Measurements from ENCODE around the gene RASA2.

RASA2 gene, protein sequence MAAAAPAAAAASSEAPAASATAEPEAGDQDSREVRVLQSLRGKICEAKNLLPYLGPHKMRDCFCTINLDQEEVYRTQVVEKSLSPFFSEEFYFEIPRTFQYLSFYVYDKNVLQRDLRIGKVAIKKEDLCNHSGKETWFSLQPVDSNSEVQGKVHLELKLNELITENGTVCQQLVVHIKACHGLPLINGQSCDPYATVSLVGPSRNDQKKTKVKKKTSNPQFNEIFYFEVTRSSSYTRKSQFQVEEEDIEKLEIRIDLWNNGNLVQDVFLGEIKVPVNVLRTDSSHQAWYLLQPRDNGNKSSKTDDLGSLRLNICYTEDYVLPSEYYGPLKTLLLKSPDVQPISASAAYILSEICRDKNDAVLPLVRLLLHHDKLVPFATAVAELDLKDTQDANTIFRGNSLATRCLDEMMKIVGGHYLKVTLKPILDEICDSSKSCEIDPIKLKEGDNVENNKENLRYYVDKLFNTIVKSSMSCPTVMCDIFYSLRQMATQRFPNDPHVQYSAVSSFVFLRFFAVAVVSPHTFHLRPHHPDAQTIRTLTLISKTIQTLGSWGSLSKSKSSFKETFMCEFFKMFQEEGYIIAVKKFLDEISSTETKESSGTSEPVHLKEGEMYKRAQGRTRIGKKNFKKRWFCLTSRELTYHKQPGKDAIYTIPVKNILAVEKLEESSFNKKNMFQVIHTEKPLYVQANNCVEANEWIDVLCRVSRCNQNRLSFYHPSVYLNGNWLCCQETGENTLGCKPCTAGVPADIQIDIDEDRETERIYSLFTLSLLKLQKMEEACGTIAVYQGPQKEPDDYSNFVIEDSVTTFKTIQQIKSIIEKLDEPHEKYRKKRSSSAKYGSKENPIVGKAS

DNA sequence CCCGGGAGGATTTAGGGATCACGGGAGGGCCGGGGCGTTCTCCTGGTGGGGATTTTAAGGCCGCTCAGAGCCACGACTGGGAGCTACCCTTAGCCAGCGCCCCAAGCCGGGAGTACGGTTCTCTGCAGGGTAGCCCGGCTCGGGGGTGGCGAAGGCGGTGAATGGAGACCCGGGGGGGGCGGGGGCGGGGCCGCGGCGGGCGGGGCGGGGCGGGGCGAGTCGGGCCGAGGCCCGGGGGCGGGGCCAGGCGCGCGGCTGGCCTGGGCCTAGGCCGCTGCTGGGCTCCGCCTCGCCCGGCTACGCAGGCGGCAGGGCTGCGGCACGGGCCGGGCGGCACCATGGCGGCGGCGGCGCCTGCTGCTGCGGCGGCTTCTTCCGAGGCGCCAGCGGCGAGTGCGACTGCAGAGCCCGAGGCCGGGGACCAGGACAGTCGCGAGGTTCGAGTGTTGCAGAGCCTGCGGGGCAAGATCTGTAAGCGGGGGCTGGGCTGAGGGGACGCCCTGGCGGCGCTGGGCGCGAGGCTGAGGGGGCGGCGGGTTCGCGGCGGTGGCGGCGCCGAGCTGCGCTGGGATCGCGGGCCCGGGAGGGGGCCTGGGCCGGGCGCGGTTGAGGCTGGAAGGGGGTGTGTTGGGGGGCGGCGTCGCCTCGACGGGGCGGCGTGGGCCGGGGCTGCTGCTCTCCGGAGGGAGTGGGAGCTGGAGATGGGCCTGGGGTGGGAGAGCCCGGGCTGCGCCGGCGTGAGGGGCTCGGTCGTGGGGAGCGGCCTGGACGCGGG, at the start of gene RASA2:
Gene RASA2 (plus strand): TSS at position 282 of the 775 bp plus-strand sequence. CDS start 57 bp downstream, at position 339.
- DNase-seq: peak; percentile 87

DNA sequence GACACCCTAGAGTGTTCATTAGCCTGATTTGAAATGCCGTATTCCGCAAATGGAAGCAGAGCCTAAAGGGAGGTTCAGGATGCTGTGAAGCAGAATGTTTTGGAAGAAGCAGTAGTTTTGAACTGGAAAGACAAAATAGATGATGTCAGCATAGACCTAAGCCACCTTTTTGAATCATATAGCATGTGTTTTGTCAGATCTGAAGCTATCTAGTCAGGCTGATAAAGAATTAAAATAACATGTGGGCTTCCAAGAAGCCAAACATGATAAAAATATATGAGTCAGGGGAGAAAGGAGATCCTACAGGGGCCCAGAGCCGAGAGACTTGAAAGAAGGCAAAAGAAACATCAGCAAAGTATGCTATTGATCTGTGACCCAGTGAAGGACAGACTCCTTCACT, 47.2 kb upstream of the RASA2 start:
- DNase-seq: no peak

DNA sequence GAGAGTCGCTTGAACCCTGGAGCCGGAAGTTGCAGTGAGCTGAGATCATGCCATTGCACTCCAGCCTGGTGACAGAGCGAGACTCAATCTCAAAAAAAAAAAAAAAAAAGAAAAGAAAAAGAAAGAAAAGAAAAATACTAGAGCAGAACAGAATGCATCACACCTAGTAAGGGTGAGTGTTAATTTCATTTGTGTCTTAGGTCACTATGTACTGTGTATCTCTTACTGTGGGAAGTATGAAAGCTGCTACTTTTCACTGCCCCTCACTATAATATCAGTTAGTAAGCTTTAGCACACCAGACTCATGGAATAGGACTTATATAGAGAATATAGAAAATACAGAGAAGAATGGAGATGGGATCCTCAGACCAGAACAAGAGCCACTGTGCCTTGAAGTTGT, 45.9 kb upstream of the RASA2 start:
- no peak for DNase-seq

DNA sequence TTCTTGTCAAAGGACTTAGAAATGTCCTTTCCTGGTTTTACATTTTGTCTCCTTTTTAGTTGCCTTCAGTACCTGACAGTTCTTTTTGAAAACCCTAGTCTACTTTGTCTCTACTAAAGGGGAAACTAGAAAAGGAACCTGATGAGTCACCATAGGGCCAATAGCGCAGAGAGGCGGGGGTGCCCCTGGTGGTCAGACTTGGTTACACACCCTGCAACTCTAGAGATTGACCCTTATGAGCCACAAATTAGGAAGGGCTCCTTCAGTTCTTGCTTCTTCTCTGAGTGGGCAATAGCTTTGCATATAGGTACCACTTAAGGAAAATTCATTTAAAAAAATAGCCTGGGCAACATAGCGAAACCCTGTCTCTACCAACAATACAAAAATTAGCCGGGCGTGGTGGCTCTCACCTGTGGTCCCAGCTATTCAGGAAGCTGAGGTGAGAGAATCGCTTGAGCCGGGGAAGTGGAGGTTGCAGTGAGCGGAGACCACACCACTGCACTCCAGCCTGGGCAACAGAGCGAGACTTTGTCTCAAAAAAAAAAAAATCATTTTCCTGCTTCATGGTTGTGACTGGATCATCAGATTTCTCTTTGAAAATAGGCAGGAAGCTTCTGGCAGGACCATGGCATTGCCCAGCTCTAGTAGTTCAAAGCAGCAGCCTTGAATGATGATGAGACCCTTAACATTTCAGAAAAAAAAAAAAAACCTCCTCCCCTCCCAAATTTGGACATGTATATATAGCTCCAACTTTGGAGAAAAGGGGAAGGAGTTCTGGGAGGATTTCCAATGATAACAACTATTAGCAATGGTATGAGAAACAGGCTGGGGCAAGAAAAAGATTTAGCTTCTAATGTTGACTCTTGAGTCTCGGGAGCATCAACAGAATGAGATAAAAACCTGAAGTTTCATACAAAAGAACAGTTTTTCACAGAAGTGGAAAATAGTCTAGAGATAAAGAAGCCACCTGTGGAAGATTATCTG, 45.2 kb upstream of the RASA2 start:
- peak; percentile 66 for DNase-seq

DNA sequence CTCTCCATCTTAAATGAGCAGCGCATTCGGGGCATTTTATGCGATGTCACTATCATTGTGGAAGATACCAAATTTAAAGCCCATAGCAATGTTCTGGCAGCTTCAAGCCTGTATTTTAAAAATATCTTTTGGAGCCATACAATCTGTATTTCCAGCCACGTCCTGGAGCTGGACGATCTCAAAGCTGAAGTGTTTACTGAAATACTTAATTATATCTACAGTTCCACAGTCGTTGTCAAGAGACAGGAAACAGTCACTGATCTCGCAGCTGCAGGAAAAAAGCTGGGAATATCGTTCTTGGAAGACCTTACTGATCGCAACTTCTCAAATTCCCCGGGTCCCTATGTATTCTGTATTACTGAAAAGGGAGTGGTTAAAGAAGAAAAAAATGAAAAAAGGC, 44.4 kb upstream of the RASA2 start:
- no peak for DNase-seq

DNA sequence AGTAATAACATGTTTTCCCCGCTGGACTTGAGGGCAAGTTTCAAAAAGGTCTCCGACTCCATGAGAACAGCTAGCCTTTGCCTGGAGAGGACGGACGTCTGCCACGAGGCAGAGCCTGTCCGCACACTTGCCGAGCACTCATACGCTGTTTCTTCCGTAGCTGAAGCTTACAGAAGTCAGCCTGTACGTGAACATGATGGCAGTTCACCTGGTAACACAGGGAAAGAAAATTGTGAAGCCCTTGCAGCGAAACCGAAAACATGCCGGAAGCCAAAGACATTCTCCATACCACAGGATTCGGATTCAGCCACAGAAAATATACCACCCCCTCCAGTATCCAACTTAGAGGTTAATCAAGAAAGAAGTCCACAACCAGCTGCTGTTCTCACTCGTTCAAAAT, 43.9 kb upstream of the RASA2 start:
- DNase-seq: no peak

DNA sequence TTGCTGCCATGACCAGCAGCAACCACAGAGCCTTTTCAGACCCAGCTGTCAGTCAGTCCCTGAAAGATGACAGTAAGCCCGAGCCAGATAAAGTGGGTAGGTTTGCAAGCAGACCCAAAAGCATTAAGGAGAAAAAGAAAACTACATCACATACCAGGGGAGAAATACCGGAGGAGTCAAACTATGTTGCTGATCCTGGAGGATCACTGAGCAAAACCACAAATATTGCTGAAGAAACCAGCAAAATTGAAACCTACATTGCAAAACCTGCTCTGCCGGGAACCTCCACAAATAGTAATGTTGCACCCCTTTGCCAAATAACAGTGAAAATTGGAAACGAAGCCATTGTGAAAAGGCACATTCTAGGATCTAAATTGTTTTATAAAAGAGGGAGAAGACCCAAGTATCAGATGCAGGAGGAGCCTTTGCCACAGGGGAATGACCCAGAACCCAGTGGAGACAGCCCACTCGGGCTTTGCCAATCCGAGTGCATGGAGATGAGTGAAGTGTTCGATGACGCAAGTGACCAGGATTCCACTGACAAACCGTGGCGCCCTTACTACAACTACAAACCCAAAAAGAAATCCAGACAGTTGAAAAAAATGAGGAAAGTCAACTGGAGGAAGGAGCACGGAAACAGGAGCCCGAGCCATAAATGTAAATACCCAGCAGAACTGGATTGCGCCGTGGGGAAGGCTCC, 42.1 kb upstream of the RASA2 start:
- DNase-seq: no peak

DNA sequence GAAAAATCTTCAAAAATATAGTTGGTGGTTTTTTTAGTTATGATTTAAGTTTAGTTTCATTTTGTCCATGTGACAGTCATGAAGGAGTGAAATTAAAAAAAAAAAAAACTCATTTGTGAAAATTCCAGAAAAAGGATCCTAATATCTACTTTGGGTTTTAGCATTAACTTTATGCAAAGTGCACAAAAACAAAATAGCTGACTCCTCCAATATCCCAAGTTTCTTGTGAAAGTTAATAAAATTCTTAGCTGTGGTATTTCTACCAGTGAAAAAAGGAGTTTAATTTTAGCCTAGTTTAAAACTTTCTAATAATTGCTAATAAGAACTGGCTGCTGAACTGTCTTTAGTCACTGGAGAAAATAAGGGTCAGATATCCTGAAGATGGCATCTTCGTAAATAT, 40.8 kb upstream of the RASA2 start:
- no peak for DNase-seq

DNA sequence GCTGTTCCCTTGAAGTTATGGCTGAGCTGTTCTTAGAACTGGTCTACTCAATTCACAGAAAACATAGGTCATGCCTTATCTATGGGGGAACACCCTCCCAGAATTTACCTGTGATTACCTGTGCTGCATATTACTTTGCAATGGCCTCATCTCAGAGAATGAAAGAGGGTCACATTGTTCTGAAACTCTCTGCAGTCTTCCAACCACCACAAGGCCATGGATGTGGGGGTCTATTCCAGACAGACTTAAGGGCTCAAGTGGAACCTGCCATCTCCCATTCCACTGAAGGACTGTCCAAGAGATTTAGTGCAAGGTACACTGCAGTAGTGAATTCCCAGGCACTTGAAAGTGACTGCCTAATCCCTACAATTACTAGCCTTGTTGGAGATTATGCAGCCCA, 40.1 kb upstream of the RASA2 start:
- DNase-seq: no peak

DNA sequence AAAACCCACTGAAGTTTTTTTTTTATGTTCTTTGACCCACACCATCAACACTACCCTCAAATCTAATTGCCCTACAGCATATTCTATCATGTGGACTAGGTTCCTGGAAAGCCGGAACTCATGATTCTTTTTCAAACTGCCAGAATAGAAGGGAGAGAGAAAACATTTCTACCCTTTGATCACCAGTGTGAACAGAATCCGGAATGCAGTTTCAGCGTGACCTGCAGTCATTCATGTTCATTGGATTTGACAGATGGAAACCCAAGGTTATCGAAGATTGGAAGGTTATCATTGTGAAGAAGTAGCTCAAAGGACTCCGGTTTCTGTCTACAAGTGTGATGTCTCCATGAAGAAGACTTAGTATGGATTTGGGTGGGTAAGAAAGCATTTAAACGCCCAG, 39.4 kb upstream of the RASA2 start:
- no peak for DNase-seq

DNA sequence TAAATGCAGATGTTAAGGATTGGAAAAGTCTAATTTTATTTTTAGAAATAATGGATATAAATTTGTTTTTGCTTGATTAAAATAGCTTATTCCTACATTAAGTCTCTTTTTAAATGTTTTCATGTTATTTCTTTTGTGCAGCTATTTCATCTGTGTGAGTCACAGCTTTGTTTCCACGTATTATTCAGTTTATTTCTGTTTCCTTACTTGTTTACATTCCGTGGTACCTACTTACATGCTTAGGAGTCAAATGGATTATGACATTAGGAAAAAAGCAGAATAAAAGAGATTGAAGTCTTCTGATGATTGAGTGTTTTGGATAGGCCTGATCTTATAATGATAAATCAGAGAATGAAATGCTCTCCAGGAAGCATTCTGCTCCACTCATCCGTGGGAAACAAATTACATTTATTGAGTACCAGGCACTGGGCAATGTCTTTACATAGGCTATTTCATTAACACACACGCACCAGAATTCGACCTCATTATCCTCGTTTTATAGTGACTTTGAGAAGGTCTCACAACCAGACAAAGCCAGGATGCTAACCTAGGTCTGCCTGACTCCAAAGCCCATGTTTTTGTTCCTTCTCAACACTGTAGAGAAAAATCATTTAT, 38.1 kb upstream of the RASA2 start:
- DNase-seq: peak; percentile 34

DNA sequence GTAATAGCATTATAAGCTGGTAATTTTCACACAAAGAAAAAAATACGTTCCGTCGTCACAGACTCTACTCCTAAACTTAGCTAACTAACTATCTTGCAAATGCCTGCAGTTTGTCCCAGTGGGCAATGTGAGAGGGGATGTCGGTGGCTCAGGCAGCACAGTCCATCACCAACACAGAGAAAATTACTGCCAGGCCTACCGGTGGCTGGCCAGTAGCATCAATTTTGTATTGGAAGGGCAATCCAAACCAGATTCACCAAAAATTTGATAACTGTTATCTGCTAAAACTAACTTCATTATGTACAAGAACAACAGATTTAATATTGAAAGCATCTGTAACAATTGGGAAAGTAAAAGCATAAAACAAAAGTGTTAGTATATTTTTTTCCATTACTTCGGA, 37.4 kb upstream of the RASA2 start:
- no peak for DNase-seq

DNA sequence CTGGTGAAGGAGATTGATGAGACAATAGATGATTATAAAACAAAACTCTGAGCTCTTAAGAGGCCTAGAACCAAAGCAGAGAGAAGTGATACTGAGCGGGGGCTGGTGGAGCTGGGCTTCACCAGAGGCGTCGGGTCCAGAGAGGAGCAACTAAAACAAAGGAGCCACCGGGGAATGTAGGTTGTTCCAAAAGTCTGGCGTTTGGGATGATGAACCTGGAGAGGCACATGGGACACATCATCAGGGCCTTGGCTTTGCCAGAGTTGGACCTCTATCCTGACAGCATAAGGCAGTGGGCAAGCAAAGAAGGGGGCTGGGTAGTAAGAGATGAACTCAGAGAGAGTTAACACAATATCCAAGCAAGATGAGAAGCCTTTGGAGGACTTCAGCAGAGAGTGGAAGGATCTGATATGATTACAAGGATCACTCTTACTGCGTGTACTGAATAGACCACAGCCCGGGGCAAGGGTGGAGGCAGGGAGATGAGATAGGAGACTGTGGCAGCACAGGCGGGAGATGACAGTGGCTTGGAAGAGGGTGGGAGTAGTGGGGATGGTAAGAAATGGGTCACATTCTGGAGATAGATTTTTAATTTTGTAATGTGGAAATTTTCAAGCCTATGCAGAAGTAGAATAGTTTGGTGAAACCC, 36.0 kb upstream of the RASA2 start:
- DNase-seq: no peak

DNA sequence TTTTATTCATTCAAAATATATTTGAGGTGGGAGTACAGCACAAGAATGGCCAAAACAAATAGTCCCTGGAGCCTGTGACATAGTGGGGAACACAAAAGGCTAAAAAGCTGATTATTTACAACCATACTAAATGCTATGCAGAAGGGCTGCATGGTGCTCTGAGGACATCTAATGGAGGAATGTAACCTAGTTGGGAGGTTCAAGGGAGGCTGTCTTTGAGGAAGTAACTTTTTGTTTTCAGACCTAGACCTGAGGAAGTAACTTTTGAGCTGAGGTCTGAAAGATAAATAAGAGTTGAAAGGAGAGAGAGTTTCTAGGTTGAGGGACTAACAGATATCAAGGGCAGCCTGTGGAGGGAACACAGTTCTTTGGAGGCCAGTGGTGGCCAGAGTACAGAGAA, 34.8 kb upstream of the RASA2 start:
- peak; percentile 51 for DNase-seq

DNA sequence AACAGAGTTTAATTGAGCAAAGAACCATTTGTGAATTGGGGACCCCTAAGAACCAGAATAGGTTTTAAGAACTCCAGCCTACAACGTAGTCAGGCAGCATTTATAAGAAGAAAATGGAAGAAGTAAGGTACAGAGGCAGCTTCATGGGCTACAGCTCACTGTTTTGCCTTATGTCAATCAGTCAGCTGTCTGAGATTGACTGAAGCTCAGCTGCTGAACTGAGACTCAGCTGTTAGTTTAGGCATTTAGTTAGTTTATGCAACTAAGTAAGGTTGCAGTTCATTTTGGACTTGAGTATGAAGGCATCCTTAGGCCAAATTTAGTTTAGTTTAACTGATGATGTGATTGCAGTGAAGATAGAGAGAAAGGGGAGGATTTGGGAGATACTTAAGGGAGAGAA, 34.1 kb upstream of the RASA2 start:
- no peak for DNase-seq

DNA sequence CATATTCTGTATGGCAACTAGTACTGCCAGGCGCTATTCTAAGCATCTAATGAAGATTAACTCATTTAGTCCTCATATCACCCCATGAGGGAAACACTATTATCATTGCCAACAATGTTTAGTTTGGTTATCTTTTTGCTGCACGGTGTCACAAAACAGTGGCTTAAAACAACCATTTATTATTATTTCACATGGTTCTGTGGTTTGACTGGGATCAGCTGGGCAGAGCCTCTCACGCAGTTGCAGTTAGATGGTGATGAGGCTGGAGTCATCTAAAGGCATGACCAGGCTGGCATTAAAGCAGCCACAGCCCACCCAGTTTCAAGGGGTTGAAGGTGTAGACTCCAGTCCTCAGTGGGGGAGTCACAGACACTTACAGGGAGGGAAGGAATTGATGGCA, 32.8 kb upstream of the RASA2 start:
- DNase-seq: no peak

DNA sequence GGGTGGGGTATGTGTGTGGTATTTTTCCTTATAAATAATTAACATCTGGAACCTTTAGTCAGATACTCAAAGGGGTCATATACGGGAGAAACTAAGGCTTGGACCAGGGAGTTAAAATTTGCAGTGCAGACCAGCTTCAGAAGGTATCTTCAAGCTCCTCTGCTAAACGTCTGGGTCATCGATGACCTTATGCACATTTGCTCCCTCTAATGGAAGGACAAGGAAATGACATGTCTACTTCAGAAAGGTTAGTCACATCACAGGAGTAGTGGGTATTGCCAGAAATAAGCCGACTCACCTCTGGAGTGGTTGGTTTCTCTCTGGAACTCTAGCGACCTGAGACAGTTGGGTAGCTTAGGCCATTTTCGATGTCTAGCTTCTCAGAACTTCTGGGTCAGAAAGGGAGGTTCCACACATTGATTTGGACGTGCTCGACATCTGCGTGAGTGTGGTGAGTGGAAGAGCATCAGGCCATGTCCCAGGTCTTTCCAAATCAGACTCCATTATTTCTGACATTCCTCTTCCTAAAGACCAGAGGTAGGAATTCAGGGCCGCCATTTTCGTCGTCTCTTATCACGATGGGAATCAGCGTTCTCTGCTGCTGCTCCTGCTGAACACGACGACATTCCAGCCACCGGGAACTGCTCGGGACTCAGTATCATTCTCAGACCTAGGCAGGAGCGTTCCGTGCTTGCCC, 31.8 kb upstream of the RASA2 start:
- peak; percentile 71 for DNase-seq

DNA sequence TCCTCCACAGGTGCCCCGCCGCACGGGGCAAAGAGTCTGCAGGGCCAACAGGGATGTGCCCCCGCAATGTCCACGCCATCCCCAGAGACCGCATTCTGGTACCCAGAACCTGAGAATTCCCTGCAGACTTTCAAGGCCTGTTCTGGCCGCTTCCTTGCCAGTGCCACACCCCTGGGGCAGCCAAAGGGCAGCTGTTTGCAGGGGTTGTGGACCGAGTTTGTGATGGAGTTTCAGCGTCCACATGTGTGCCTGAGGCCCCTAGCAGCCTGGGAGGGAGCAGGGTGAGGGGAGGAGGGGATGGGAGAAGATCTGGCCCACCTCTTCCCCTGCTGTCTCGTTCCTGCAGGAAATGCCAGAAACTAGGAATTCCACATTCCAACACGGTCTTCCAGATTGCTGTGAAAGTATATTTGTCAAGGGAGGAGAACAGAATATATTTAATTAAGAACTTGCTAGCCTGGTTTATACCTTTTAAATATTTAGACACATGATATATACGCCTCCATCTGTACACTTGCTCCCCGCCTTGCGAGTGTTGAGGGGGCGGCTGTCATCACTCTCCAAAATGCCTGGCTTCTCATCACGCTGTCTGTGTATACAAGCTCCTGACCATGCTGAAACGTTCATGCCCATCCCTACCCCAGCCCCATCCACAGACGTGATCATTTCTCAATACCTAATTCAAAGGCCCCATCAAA, 31.1 kb upstream of the RASA2 start:
- DNase-seq: no peak

DNA sequence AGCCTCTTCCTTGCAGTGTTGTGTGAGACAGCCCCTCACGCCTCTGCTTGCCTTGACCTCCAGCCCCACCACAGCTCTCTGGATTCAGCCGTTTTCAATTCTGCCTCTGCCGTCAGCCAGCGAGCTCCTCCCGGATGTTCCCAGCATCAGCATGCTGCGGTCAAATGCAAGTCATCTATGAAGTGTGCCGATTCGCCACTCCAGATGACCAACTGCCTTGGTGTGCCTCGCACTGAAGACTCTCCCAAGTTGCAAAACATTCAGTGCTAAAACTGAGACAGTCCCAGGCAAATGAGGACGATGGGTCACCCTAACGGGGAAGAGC, 30.6 kb upstream of the RASA2 start:
- no peak for DNase-seq
